ENCODE results near the gene RNU6-7.

RNU6-7 gene

DNA sequence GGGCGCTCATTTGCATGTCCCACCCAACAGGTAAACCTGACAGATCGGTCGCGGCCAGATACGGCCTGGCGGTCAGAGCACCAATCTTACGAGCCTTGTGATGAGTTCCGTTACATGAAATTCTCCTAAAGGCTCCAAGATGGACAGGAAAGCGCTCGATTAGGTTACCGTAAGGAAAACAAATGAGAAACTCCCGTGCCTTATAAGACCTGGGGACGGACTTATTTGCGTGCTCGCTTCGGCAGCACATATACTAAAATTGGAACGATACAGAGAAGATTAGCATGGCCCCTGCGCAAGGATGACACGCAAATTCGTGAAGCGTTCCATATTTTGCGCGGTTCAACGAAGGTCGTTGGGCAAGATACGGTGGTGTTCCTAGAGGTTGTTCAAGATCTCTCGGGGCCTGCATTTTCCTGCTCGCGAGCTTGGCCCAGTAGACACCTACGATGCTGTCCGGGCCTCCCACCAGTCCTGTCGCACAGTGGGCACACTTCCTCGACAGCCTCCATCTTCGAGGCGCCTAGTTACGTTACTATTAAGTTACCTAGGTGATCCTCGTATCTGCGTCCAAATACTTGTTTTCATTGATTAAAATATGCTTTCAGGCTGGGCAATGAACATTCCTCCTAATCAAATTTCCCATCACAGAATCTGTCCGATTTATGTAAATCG lies at the start of gene RNU6-7:
Gene RNU6-7 (plus strand): TSS at position 230 of the 675 bp plus-strand sequence.
- peak; percentile 5 for DNase-seq (ENCODE audit: low spot score)

DNA sequence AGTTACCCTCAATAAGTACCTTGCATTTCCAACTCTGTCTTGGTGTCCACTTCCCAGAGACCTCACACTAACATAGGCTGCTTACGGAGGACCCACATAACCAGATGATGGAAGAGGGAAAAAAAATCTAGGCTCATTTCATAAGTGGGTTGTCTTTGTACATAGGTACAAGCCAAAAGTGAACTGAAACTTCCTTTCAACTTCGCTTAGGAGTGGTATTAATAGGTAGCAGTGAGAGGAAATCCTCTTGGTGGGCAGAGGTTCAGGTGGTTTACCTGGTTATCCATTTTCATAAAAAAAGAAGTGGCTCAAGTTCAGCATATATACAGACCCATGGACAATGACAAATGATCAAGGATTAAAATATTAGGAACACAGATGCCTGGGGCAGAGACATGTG lies 35.8 kb upstream of the RNU6-7 start:
- DNase-seq (ENCODE audit: low spot score) = no peak

DNA sequence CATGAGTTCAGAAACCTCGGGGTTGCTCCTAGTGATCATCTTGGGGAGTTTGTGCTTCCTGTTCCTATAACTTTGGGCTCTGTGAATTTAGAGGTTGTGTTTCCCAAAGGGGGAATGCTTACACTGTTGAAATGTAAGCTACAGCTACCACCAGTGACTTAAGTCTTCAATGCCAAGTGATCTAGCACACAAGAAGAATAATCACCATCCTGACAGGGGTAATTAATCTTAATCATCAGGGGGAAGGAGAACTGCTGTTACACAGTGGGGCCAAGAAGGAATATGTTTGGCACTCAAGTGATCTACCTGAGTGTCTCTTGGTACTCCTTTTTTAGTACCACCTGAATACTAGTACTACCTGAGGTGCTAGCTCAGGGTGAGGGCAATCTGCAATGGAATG lies 34.9 kb upstream of the RNU6-7 start:
- DNase-seq (ENCODE audit: low spot score) = no peak

DNA sequence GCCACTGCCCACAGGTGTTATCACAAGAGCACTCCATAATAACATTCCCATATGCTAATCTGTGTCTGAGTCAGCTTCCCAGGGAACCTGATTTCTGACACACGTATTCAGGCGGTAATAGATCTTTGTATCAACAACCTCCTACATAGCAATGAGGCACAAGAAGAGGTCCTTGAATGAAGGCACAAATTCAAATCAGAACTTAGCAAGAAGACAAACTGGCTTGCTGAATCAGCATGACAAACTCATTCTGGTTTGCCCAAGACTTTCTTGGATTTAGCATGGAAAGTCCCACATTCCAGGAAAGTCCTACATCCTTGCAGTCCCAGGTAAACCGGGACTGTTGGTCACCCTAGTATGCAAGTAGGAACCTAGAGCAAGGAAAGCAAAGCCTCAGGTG lies 33.9 kb upstream of the RNU6-7 start:
- DNase-seq (ENCODE audit: low spot score) = no peak

DNA sequence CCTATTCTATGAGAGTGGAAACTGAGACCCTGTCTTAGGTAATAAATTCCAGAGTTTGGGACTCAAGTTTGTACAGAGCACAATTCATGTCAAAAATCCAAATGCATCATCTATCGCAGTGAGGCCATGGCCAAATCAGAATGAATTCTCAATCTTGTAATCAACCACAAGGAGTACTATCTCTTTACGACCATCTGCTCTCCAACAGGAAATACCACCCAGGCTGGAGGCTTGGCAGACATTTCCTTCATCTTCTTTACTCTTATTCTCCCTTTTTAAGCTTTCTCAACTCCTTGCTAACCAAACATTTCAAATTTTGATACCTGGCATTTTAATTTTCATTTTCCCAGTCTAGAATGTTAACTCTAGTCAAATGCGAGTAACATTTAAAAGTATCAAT lies 32.7 kb upstream of the RNU6-7 start:
- no peak for DNase-seq (ENCODE audit: low spot score)

DNA sequence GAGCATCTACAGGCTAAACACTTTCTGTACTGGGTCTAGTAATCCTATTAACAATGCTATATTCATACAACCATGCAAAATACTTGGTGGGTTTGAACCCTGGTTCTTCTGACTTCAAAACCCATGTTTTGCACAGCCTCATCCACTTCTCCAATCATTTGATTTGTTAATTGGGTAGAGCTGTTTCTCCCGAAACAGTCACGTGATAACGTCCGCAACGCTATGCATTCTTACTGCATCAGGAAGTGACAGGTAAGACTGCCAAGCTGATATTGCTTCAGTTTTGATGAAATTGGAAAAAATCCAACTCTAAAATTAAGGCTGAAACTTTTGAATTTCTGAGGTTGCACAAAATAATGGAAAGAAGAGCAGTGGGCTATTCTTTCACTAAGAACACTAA lies 30.4 kb upstream of the RNU6-7 start:
- no peak for DNase-seq (ENCODE audit: low spot score)

DNA sequence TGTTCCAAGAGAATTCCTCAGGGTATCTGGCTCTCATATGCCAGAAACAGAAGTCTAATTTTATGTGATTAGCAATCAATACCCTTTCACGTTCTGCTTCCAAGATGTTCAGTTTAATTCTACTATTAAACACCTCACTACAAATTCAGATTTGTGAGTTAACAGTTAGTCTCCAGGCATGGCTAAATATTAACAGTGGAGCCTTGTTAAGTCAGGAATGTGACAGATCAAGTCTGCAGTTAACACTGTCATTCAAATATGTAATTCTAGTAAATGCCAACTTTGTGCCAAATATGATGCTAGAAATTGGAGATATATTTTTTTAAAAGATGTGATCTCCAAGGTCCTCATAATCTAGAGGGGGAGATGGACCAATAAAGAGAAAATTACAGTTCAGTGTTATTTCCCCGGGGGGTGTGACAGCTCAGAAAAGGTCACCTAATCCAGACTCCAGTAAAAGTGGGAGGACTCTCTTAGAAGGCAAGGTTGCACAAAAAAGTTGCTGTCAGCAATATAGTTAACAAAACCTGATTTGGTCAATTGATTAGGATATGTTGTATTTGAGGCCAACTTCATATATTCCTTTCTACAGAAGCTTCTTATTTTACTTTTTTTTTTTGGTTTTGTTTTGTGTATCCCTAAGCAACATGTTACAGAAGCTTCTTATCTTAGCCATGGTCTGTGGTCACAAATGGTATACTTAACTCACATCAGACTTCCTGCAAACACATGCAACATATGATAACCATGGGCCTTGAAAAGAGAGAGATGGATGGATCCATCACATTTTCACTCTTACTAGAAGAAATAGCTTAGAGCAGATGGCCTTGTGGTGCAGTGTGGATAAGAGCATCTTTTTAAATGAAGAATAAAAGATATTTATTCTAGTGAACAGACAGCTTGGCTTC lies 18.4 kb upstream of the RNU6-7 start:
- no peak for DNase-seq (ENCODE audit: low spot score)

DNA sequence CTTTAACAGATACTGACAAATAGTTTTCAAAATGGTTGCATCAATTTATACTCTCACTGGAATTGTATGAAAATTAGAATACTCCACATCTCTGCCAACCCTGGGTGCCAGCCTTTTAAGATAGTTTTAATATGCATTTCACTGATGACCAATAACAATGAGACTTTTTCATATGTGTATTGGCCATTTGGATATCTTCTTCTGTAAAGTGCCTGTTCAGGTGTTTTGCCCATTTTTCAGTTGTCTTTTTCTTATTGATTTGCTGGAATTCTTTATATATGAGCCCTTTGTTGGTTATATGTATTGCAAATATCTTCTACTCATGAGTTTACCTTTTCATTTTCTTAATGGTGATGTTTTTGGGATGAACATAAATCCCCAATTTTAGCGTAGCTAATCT lies 16.7 kb upstream of the RNU6-7 start:
- DNase-seq (ENCODE audit: low spot score) = no peak

DNA sequence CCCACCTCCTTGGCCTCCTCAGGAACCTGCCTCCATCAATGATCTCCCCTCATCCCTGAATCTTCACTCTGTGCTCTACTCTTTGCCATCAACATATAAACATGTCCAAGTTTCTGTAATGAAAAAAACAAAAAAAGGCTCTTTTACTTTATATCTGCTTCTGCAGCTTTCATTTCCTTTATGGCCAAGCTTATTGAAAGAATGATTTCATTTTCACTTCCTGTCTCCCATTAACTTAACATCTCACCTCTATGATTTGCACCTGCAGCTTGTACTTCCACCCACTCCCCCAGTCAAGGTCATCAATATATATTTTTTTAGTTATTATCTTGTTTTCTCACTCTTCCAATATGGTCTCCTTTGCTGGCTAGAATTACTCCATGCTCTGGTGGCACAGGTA lies 15.6 kb upstream of the RNU6-7 start:
- DNase-seq (ENCODE audit: low spot score) = no peak

DNA sequence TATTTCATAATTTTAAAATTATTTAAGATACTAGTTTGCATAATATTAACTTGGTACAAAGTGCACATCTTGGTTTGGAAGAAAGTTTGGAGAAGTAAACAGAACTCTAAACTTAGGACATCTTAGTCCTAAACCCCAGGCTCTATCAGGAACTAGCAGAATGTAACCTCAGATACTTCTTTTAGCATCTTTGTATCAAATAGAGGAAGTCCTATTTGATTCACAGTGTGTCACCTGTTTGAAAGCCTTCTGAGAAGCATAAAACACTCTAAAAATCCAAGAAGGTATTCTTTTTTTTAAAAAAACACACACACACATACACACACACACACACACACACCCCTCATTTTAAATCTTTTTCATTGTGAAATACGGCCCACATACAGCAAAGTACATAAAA lies 12.0 kb upstream of the RNU6-7 start:
- DNase-seq (ENCODE audit: low spot score) = no peak

DNA sequence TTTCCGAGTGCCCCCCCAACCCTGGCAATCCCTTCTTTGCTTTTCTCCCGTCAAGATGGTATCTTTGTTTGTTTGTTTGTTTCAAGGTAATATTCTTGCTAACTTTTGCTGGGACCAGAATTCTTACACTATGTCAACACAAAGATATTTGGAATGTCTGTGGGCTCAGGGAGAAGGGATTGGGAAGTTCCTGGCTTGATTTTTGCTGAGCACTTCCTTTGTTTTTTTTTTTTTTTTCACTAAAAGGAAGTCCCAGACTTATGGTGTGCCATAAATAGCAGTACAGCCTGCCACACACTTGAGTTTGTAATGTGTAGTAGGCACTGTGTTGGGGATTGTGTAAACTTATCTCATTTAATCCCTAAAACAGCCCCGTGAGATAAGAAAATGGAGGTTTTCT lies 11.2 kb upstream of the RNU6-7 start:
- DNase-seq (ENCODE audit: low spot score) = no peak

DNA sequence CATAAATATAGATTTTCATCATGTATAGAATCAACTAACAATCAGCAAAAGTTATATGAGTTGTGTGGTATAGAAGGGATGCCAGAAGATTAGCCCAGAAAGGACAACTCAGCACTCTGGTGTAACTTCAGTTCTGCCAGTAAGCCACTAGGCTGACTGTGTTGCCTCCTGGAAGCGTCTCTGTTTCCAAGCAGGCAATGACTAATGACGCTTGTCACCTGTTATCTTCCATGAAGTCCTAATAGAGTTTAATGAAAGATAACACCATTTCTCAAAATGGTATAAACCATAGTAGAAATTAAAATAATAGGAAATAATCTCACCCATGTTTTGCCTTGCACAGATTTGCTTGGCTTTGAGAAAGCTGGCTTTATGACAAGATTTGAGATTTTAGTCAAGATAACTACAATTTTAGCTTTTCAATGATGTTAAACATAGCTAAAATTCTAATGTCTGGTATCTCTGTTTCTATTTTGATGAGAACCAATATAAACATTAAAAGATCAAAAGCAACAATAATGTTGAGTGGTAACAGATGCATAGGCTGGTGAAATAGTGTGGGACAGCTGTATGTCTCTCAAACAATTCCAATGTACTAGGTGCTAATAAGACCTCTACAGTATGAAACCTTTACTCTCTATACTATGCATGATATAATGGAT lies 9.0 kb upstream of the RNU6-7 start:
- DNase-seq (ENCODE audit: low spot score) = no peak

DNA sequence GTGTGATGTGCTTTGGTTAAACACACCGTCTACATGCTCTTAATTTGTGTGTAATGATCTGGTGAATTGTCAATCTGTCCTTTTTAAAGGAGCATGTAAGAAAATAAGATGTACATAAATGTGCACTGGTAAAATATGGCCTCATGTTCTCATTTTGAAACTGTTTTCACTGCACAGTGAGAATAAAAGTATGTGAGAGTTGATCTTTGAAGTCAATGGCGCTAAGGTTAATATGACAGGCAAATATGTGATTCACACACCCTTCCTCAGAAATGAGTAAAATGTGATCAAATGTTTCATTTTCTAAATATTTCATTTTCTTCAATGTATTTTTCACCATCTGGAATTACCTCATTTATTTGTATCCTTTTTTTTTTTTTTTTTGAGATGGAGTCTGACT lies 8.3 kb upstream of the RNU6-7 start:
- DNase-seq (ENCODE audit: low spot score) = no peak

DNA sequence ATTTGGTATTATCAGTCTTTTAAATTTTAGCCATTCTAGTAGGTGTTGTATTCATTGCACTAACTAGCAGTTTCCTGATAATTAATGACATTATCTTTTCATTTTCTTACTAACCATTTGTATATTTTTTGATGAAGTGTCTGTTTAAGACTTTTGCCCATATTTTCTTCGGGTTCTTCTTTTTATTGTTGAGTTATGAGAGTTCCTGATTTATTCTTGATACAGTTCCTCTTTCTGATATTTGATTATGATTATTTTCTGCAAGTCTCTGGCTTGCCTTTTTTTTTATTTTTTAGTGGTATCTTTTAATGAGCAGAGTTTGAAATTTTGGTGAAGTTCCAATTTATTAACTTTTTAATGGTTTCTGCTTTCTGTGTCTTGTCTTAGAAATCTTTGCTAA lies 6.2 kb upstream of the RNU6-7 start:
- DNase-seq (ENCODE audit: low spot score) = no peak

DNA sequence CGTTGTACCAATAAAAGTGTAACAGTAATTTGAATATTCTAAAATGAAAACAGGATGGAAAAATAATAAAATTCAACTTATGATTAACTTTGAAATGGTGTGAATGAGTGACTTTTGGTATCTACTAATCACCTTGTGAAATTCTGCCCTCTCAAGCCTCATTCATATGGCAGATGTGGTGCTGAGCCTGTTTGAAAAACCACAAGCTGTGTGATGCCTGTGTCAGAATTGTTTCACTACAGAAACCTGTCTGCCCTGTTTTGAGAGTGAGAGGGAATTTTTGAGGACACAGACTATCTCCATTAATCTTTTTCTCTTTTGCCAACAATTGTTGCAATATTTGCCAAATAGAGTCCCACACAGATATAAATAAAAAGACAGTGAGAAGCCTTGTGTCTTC lies 3.9 kb upstream of the RNU6-7 start:
- no peak for DNase-seq (ENCODE audit: low spot score)

DNA sequence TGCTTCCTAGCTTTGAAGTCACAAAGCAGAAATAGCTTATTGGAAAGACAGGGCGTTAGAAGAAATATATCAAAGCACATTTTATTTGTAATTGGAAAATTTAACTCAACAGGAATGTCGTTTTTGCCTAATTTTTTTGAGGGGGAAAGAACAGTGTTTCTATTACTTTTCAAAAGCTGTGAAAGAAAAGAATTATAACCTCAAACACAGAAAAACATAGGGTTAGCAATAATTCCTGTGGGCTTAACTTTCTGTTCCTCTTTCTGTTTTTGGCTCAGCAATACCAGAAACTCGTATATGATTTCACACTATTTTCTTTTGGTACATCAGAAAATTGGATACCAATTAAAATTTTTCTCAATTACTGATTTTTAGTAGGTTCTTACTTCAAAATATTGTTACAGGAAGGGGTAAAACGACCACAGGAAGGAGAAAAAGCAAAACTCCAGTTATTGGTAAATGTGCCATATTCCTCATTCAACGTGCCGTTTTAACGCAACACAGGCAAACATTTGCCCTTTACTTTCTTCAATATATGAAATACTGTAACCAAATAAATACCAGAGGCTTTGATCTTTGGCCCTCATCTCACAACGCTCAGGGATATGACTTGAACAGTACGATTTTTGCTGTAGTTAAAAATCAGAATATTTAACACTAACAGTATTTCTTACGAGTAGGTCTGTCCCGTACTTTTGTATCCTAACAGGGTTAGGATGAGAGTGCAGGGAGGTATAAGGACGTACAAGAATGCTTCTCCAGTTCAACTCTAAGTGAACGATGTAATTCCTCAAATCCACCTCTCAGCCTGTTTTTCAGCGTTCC lies 1.3 kb upstream of the RNU6-7 start:
- DNase-seq (ENCODE audit: low spot score) = no peak

DNA sequence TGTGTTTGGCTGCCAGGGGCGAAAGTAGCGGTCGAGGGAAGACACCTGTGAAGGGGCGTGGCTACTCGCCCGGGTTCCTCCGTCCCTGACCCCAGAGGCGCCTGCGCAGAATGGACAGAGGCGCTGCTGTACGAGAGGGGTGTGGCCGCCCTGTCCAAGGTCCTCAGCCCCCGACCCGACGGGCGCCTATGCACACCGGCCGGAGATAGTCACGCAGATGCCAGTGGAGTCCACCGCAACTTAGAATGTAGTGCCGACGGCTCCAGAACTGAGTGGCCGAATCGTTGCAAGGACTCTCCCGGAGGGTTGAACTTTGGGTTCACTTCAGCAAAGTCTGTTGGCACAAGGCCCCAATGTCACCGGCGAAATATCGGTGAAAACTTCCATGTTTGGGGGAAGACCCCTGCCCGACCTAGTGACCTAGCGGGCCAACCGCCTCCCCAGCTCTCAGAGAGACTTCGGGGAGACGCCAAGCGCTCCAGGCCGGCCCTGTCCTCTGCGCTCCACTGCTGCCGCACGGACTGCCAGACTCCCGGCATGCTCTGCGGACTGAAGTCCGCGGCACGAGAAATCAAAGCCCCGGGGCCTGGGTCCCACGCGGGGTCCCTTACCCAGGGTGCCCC lies 541 bp upstream of the RNU6-7 start:
- peak; percentile 78 for DNase-seq (ENCODE audit: low spot score)

DNA sequence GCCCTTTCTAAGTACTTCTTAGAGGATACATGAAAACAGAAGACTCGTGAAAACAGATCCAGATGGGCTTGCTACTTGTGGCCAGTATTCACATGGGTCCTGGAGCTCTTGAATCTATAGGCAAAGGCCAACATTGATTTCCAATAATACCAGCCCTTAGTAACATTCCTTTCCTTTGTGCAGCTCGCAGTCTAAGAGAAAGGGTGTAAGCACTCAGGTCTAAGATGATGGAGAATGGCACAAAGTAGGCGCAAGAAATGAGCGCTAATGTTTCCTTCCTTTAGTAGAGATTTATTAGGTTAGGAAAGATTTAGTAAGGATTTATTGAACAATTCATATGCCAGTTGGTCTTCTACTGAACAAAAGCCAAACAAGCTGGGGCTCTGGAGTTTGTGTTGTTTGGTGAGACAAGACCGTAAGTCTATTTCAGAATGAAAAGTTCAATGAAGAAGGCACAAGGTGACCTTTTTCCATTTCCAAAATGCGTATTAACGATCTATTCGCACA lies 699 bp downstream of the RNU6-7 start:
- DNase-seq (ENCODE audit: low spot score) = no peak

DNA sequence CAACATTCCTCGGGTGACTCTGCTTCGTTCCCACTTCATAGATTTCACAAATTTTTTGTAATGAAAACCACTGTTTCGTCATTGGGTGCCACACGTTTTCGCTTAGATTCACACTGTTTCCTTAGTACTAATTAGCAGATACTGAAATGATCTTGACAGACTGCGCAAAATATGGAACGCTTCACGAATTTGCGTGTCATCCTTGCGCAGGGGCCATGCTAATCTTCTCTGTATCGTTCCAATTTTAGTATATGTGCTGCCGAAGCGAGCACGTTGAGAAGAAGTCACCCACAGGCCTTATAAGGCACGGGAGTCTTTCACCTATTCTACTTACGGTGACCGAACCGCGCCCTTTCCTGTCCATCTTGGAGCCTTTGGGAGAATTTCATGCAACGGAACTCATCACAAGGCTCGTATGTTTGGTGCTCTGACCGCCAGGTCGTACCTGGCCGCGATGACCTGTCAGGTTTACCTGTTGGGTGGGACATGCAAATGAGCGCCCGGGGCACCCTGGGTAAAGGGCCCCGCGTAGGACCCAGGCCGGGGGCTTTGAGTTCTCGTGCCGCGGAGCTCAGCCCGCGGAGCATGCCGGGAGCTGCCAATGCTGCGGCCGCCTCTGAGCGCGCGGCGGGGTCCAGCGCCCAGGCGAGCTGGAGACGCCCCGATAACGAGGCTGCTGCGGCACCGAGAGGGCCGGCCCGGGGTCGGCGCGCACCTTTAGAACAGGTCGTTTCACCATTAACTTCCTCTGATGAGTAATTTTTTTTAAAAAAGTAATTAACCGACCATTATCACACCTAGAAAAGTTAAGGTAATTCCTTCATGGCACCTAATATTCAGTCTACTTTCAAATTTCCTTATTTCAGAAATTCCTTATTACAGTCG lies 1.4 kb downstream of the RNU6-7 start, which contains the start of gene RNU6-8:
Gene RNU6-8 (minus strand): TSS at position 272 of the 885 bp plus-strand sequence.
- DNase-seq (ENCODE audit: low spot score) = peak; percentile 82

DNA sequence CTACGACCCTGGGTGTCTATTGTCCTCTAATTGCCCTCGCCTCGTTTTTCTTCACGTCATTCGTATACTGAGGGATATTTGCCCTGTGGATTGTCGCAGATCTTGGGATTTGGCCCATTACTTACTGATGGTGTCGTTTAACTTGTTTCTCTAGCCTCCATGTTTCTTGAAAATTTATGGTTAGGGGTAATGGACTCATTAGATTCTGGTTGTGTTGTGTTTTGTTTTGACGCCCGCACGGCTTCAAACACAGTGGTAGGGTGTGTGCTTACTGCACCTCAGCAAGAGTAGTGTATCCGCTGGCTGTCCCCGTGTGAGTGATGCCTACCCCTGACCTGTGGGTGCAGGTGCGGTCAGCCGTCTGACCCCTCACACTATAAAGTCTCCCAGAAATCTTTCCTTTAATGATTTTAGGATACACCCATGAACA lies 2.1 kb downstream of the RNU6-7 start:
- peak; percentile 8 for DNase-seq (ENCODE audit: low spot score)
